GM21619 (cell line): ENCODE measurements around the gene GRB7.
A peak's percentile ranks its signal among the peaks of the same experiment; 100 is the strongest.
"Not testable (repeated sequence)": the region's sequence is repeated elsewhere in the genome, so short reads cannot be mapped to it uniquely, and the experiment has no call there.

Experiments
- ATAC-seq: cut with Tn5 transposase; IDR thresholded peaks from one replicate; pipeline ENCODE4 v1.9.1; 2021; ENCODE audit not compliant: unreplicated experiment

The GRB7 gene

DNA sequence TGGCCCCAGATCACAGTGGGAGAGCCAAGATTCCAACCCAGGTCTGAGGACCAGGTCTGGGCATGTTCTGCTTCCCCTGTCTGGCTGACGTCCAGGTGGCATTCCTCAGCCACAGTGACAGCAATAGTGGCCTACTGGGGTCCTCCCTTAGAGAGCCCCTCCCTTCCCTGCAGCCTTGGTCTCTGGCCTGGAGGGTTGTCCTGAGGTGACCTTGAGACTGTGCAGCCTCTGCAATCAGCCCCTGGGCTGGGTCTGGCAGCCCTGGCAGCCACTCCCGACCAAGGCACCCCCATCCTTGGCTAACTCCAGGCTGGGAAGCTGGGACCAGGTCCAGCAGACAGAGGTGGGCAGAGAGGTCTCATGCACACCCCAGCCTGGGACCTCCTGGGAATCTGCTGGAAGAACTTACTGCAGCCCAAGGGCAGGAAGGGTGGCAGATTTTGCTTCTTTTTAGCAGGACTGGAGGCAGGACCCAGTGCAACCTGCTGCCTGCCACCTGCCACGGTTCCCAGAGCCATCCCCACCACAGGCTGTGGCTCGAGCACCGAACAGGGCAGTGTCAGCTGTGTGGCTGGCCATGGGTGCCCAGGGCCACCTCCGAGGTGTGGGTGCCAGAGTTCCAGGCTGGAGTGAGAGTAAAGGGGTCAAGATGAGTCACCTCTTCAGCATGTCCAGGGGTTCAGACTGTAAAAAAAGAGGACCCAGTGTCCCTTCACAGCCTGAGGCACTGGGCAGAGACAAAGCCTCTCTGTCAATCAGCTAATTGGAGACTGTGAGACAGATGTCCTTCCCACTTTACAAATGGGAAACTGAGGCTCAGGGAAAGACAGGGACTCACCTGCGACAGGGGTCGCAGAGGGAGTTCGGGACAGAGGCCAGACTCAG lies 12.6 kb downstream of the GRB7 start:
- no peak for ATAC-seq

DNA sequence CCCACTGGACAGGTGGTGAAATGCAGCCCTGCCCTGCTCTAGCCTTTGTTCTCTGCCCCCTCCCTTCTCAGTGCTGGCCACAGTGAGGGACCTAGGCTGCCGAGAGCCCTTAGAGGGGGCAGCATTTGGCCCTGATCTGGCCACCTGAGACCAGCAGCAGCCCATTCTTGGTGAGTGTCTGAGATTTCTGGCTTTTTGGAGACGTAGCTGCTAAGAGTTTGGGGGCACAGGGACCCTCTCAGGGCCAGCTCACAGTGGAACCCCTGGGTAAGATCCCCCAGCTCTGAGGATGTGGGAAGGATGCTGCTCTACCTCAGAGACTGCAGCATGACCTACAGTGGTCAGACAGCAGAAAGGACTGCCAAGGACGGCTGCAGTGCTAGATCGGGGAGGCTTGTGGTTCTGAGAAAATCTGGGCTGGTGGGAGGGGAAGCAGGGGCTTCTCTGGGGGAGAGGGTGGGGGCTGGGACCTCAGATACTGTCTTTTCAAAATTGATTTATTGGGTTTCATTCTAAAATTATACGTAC lies 13.3 kb downstream of the GRB7 start:
- no peak for ATAC-seq

DNA sequence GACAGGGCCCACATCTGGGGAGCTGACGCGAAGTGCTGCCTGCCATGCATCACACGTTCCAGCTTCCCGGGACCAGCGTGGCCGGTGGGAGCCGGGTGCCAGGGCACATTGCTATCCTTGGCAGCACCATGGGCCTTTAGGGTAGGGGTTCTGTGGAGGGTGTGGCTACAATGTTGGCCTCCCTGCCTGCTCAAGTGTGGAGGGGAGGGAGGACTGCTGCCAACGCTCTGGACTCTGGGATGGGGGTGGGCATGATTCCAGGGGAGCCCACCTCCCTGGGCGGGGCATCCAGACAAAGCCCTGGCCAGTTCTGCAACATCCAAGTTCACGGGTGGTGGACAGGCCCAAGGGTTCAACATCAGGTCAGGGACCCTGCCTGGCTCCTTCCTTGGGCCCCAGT lies 13.9 kb downstream of the GRB7 start:
- ATAC-seq, result no peak

DNA sequence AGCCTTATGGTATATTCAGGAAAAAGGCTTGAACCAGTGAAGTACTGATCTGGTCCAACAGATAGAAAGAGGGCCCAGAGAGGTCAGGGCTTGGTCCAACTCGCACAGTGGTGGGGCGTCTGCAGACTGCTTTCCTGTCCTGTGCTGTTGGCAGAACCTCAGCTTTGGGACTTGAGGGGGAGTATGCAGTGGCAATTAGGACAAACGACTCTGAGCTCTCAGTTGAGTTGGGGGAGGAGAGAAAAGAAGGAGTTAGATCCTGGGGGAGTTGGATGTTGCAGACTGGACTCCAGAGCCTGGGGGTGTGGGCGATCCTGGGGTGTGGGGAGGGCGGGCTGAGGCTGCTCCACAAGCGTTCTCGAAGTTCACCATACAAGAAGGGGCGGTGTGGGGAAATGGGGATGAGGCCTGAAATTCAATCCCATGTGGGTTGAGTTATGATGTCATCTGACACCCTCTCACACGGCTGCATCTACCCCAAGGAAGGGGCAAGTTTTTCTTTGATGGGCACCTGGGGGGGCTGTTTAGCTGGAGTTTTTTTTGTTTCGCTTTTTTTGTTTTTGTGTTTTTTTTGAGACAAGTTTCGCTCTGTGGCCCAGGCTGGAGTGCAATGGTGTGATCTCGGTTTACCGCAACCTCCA lies 14.6 kb downstream of the GRB7 start:
- ATAC-seq, result no peak

DNA sequence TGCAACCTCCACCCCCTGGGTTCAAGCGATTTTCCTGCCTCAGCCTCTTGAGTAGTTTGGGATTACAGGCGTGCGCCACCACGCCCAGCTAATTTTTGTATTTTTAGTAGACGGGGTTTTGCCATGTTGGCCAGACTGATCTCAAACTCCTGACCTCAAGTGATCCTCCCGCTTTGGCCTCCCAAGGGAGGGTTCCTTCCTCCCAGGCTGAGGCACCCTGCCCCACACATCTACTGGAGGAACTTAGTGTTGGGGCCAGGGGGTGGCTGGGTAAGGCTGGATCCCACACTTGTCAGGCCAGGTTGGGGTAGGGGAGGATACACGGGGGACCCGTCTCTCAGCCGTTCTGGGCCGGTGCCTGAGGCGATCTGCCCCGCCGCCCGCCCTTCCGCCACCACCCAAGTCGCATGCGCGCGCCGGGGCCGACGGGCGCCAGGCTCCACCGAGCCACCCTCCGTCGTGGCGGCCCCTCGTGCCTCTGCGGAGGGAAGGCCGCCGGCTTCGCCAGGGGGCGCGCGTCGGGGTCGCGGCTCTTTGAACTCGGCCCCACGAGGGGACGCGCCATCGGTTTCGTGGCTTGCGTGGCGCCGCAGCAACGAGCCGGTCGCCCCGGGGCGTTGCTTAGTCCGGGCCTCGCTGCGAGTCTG lies 15.9 kb downstream of the GRB7 start:
- ATAC-seq, result peak; percentile 20

DNA sequence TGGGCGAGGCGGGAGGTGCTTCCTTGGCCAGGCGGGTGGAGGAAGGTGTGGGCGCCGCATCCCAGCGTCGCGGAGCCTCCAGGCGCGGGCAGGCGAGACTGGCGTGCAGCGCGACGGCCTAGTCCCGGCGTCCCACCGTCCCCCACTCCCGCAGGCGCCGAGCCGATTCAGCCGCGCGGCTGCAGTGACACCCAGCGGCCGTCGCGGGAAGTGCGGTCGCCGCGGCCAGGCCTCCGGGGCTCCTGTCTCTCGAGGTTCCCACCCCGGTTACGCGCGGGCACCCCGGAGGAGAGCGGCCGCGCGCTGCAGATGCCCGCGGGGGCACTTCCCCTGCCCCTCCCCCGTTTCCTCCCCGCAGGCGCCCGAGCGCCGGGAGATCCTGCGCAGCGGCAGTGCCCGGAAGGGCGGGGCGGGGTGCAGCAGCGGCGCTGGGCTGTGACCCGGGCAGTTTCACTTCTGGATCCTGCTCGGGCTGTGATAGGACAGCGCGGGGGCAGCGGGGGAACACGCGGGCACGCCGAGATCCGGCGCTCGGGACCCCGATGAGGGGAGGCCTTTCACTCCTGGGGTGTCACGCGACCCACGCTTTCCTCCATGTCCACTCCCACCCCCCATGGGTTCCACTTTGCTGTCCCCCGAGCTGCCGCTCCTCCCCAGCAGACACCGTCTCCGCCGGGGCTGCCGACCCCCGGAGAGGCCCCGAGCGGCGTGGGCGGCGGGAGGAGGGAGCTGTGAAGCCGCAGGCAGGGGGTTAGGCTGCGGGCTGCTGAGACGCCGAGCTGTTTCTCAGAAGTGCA lies 16.6 kb downstream of the GRB7 start:
- peak; percentile 56 for ATAC-seq

DNA sequence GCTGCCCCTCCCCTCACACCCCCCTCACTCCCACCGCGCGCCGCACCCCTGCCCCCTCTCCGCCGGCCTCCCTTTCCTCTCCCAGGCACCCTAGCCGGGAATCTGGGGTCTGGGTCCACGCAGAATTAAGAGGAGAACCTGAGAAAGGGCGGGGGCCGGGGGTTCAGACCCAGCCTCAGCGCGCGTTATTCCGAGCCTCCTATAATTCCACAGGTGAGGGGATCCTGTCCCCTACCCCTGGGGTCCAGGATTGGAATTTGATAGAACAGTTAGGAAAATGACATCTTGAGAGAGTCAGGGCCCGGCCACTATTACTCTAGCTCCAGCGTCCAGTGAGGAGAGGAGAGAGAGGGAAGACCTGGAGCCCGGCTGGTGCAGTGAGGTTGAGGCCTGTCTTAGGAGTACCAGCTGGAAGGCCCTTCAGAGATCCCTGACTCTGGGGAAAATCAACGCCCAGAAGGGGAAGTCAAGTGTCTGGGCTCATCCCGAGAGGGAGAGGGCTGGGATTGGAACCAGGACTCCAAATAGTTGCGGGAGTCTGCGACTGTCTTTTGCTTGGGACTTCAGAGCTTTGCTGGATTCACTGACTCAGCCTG lies 17.3 kb downstream of the GRB7 start:
- ATAC-seq, result no peak

DNA sequence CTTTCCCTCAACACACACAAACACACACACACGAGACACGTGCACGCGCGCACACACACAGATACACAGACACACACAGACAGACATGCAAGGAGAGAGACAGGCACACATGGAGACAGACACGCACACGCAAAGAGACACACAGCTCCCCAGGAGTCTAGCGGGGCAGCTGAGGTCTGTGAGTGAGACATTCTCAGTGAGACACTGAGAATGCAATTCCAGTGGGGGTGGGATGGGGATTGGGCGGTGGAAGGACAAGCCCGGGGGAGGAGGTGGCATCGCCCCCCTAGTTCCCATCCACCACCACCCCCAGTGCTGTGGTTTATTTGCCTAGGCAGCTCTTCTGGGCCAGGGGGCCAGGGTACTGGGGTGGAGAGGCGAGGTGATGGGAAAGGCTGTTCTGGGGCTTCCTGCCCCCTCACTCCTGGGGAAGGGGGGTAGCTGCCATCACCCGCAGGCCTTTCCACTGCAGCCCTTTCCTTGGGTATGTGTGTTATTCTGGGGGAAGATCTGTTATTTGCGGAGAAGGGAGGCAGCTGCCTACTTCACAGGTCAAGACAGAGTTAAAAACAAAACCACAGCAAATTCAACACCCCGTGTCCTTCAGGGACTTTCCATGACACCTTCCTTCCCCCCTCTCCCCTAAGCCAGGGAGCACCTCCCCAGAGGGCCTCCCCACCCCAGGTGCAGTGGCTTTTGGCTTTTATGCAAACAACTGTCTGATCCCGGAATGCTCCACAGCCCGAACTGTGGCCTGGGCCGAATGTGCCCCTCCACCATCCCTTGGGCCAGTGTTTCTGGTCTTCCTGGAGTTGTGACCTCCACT lies 18.0 kb downstream of the GRB7 start:
- ATAC-seq, result peak; percentile 18

DNA sequence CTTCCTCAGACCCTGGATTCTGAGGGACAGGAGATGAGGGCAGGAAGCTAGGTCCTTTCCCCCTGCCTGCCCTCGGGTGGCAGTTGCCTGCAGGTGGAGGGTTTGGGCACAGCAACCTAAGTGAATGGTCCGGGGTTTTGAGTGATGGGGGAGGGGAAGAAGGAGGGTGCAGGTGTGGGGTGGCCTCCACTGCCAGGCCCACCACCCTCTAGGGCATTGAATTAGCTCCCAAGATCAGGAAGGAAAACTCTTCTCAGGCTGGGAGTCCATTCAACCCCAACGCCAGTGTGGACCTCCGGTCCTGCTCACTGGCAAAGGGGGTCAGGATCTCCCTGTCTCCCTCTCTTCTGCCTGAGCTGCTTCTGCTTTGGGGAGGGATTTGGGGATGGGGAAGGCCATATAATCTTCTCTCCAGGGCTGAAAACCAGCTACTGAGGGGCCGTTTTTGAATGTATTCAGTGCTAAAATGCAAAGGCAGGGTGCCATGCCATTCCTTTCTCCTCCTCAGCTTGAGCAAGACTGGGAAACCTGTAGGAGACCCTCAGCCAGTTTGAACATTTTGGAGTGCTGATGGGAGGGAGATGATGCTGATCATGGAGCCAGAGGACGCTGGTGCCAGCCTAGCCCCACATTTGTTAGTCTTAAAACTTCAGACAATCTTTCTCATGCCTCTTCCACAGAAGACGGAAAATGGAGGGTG lies 18.8 kb downstream of the GRB7 start:
- no peak for ATAC-seq

DNA sequence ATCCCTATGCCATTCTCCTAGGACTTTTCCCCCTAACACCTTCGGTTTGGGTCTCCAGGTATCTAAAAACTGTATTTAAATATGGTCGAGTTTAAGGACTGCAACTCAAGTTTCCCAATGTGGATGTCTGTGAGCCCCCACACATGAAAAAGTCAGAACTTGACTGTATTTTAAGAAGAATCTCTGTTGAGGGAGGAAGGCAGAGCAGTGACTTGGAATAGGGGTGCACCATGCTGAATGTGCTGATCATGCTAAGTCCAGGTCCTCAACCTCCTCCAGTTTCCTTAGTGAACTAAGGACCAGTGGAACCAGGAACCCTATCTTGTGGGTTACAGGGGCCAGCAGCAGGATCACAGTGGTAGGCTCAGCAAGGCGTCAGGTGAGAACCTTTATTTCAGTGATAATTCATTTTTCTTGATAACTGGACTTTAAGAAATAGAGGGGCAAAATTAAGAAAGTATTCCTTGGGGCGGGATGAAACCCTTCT lies 19.5 kb downstream of the GRB7 start:
- ATAC-seq, result no peak

DNA sequence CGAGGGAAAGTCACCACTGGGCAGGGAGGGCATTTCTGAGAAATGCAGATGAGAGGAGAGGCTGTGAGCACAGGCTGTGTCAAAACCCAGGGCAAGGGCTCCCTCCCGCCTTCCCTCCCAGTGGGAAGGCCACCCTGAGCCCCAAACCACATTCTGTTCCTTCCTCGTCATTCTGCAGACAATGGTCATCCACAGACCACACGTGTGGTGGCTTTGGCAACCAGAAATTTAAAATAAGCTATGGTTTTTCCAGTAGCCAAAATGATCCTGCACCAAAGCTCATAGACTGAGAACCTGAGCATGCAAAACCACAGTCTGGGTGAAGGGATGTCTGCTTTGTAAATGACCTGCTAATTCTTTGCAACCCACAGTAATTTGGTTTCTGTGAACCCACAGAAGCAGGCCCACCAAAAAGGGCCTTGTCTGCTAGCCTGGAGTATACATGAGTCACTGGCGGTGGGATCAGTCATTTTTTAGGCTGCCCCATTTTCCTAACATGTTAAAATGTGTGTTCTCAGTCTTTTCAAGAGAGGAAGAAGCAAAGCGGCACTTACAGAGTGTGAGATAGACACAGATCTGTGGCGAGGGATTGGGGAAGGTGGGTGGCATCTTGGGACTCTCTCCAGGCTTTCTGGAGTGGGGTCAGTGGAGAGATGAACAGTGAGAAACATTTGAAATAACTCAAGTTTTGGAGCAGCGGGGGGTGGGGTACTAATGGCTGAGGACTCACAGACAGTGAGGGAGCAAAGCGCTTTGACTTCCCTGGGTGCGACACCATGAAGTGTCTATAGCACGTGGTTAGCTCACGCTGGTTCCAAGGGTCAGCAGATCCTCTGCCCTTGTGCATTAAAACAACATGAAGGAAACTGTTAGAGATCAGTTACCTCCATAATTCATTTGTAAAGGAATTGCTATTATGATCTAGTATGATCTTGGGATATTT lies 20.5 kb downstream of the GRB7 start:
- ATAC-seq, result no peak

DNA sequence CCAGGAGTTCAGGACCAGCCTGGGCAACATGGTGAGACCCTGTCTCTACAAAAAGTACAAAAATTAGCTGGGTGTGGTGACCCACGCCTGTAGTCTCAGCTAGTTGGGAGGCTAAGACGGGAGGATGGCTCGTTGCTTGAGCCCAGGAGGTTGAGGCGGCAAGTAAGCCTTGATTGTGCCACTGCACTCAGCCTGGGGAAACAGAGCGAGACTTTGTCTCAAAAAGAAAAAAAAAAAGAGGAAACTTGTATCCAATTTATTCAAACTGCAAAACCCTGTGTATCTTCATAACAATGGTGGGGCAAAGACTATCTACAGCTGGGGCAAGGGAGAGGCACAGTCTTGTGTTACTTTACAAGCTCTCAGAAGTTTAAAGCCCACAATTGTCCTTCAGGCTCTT lies 21.5 kb downstream of the GRB7 start:
- no peak for ATAC-seq

DNA sequence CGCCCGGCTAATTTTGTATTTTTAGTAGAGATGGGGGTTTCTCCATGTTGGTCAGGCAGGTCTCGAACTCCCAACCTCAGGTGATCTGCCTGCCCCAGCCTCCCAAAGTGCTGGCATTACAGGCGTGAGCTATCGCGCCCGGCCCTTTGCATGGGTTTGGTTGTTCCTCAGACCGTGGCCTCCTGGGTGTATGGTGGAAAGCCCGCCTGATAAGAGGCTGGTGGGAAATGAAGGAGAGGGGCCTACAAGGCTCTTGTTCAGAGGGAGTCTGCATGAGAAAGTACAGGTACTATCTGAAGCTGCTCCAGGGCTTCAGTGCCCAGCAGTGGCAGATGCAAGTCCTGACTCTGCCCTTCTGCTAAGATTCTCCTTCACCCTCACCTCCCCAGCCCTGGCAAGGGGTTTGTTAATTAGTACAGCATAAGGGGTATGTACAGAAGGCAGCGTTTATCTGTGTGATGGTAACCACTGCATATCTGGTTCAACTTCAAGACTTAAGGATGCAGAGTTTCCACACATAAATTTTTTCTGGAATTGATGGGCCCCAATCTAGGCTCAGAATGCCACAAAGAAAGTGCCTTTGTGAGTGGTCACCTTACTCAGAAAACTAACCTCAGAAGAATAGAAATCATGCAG lies 24.2 kb downstream of the GRB7 start:
- no peak for ATAC-seq

DNA sequence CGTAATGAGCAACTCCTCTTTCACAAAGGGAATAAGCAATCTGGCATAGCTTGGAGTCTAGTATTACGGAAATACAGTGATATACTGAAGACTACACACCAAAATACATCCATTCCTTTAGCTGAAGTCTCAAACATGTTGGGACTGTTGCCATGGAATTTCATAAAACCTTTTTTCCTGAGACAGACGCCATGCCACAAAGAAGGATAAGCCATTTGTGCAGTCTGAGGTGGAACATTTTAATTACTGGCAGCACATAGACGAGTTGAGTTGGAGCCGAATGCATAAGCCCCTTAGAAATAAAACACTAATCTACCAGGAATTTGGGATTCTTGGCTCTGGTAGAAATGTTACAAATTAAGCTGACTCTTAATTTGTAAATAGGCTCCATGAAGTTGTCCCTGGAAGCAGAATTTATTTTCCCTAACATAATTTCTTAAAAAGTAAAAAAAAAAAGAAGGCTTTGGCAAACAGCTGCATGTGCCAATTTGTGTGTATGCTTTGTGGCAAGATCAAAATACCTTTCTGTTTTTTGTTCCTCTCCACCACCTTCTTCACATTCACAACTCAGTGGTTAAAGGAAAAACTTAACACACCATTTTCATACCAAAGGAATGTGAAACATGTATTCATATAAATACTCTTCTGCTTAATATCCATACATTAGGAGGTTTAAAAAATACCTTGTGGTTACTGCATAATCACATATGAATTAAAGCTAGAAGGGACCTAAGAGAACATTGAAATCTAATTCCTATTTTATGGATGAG lies 25.5 kb downstream of the GRB7 start:
- no peak for ATAC-seq

DNA sequence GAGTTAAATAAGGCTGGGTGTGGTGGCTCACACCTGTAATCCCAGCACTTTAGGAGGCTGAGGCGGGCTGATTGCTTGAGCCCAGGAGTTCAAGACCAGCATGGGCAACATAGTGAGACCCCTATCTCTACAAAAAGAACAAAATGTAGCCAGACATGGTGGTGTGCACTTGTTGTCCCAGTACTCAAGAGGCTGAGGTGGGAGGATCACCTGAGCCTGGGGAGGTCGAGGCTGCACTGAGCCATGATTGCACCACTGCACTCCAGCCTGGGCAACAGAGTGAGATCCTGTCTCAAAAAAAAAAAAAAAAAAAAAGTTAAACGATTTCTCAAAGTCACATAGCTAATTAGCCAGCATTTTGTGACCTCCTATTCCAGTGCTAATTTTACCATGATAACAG lies 26.4 kb downstream of the GRB7 start:
- ATAC-seq, result not testable (repeated sequence)

DNA sequence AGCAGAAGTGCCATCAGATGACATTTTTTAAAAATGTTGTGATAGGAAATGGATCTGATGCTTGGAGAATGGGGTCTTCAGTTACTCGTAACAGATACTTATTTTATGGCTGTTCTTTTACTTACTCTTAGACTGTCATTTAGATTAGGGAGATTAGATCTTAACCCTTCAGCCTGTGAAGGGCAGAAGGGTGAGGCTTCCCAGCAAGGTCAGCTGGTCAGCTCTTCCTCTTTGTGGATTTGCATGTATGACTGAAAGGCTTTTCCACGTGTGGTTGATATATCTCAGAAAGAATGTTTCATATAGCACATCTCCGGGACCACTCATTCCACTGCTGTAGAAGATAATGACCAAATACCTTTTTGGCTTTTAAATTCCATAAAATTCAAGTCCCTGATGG lies 27.4 kb downstream of the GRB7 start:
- no peak for ATAC-seq

DNA sequence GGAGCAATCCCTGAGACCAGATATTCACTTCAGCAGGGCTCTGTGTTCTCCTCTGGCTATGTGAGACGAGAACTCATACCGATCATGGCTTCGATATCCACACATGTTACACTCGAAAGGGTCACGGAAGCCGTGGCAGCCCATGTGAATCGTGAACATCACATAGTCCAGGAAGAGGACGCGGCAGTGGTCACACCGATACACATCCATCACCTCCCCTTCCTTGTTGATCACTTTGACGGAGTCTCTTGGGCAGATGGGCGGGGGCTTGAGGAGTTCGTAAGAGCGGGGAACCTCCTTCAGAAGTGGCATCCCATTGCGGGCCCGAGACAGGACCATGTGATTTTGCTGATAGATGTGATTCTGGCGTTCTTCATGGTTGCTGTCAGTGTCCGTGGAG lies 28.0 kb downstream of the GRB7 start:
- no peak for ATAC-seq
